HG03097 (cell line): ENCODE measurements around the gene ITFG1.
"Not testable (repeated sequence)": the region's sequence is repeated elsewhere in the genome, so short reads cannot be mapped to it uniquely, and the experiment has no call there.

Experiments used
- ATAC-seq: cut with Tn5 transposase; IDR thresholded peaks from one replicate; pipeline ENCODE4 v1.9.1; 2021; ENCODE audit not compliant: unreplicated experiment, low FRiP score

Gene ITFG1

DNA sequence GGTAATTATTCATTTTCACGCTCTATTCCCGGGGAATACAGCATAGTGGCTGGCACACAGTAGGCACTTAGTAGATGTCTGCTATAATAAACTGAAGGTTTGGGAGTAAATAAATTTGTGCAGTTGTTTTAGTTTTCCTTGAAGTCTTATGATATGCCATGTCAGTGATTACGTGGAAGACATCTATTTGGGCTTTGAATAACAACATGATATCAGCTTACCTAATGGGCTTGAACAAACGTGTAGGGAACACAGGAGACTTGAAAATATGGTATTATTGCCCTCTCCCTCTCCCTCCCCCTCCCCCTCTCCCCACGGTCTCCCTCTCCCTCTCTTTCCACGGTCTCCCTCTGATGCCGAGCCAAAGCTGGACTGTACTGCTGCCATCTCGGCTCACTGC is 280.8 kb downstream of the ITFG1 start:
- no peak for ATAC-seq

DNA sequence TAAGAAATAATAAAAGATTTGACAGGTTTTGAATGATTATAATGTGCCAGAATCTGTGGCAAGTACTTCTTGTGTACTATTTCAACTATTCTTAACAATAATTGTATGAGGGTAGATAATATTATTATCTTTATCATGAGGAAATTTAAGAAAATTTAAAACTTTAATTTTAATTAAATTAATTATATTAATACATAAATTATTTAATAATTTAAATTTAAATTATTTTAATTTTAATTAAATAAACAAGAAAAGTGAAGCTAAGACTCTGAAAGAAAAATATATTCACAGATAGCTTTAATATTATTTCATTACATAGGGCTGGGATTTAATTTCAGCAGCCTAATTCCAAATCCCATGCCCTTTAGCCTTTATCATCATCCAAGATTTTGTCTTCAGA is 285.7 kb downstream of the ITFG1 start:
- no peak for ATAC-seq

DNA sequence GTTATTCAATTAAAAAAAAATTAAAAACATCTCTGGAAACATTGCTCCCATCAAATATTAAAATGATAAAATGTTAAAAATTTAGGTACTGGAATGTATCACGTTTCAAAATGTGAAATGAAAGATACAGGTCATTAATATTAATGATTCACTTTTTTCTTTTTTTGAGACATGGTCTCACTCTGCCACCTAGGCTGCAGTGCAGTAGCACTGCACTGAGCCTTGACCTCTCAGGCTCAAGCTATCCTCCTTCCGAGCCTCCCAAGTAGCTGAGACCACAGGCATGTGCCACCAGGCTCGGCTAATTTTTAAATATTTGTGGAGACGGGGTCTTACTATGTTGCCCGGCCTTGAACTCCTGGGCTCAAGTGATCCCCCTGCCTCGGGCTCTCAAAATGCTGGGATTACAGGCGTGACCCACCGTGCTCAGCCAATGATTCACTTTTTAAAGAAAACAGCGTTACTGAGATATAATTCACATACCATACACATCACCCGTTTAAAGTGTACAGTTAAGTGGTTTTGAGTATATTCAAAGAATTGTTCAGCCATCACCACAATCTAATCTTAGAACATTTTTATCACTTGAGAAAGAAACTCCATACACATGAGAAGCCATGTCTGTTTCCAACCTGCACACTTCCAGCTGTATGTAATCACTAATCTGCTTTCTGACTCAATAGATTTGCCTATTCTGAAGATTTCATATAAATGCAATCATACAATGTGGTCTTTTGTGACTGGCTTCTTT is 298.0 kb downstream of the ITFG1 start:
- ATAC-seq, result no peak

DNA sequence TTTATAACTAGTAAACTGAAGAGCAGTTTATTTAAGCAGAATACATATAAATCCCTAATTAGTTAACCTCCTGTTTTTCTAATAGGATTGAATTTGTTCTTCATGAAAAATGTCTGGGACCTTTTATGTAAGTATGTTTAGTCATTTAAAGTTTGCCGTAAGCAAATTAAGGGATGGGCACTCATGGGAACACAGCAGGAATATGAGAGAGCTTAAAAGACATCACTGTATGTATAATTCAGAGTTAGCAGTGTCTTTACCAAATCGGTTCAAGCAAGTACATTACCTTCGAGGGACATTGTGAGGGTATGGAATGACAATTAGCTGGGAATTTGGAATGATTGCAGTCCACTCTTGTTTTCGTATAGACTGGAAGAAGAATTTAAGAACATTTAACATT is 299.4 kb downstream of the ITFG1 start:
- no peak for ATAC-seq

DNA sequence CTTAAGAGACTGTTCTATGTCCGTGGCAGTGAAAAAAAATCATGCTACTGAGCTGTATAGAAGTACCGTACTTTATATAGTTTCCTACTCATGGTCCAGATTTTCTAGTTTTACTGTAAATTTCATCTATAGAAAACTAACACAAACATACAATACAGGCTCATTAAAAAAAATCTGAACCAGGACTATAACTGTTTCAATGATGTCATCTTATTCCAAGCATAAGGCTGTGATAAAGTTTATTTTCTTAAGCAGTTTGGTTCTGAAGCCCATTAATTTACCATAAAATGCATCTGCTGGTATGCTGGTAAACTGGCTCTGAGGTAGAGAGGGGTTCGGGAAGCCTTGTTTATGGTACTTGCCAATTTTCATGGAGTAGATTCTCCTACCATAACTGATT is 300.4 kb downstream of the ITFG1 start:
- ATAC-seq, result no peak

DNA sequence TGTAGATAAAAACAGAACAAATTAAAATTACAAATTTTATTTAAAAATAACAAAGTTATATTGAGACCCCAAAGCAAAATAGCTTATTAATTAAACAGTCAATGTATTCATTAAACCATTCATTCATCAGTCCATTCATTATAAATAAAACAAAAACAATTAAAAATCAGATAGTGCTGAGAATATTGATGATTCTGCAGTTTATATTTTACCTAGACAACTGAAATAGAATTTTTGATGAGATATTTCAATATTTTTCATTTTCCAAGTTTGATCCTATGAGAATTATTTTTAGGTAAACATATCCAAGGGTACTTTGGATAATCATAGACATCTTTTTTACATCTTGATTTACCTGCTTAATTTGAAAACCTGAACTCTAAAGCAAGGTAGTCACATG is 301.9 kb downstream of the ITFG1 start:
- no peak for ATAC-seq

DNA sequence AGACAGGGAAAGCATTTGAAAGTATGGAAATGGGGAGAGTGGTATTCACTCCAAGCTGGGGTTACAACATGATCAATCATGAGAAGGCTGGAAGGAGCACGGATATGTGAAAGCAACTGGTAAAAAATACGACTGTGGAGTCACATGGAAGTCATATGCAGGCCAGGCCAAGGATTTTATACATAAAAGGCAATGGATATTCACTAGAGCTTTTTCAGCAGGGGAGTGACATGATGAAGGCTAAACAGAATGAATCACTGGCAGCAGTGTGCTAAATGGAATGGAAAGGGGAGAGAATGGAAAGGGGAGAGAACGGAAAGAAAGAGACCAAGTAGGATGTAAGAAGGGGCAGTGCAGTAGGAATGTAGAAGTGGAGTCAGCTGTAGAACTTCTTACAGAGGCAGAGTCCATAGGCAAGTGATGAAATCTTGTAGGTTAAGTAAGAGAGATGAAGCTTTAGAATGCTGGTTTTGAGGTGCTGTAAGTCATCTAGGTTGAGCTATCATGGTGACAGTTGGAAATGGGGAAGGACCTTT is 304.1 kb downstream of the ITFG1 start:
- no peak for ATAC-seq

DNA sequence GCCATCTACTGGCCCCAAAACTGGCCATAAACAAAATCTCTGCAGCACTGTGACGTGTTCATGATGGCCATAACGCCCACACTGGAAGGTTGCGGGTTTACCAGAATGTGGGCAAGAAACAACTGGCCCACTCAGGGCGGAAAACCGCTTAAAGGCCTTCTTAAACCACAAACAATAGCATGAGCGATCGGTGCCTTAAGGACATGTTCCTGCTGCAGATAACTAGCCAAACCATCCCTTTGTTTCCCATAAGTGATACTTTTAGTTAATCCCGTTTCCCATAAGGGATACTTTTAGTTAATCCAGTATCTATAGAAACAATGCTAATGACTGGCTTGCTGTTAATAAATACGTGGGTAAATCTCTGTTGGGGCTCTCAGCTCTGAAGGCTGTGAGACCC is 308.4 kb downstream of the ITFG1 start:
- ATAC-seq, result not testable (repeated sequence)

DNA sequence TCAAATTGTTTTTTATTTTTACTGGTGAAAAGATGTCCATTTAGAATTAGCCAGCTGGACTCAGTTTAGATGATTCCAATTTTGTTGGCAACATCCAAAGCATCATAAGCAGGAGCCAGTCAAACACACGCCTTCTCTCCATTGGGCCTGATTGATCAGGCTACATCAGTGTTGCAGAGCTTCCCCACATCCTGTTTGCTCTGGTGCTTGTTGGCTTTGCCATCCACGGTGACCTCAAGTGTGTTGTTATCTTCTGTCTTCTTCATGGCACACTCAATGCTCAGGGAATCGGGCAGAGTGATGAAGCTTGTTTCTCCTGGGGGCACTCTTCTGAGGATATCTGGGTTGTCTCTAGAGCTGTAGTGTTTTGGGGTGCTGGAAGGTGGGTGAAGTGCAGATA is 310.8 kb downstream of the ITFG1 start:
- no peak for ATAC-seq

DNA sequence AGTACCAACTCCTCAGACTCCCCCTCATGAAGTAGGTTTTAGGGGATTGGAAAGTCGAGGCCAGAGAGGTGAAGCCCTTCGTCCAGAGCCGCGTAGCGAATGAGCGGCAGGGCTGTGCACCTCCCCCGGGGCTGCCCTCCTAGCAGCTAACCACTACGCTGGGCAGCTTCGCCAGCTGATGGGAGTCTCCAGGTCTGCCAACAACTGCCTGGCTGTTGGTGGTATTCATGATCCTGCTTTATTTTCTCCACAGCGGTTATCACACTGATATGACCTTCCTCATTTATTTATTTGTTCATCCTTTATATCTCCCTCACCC is 316.3 kb downstream of the ITFG1 start:
- no peak for ATAC-seq

DNA sequence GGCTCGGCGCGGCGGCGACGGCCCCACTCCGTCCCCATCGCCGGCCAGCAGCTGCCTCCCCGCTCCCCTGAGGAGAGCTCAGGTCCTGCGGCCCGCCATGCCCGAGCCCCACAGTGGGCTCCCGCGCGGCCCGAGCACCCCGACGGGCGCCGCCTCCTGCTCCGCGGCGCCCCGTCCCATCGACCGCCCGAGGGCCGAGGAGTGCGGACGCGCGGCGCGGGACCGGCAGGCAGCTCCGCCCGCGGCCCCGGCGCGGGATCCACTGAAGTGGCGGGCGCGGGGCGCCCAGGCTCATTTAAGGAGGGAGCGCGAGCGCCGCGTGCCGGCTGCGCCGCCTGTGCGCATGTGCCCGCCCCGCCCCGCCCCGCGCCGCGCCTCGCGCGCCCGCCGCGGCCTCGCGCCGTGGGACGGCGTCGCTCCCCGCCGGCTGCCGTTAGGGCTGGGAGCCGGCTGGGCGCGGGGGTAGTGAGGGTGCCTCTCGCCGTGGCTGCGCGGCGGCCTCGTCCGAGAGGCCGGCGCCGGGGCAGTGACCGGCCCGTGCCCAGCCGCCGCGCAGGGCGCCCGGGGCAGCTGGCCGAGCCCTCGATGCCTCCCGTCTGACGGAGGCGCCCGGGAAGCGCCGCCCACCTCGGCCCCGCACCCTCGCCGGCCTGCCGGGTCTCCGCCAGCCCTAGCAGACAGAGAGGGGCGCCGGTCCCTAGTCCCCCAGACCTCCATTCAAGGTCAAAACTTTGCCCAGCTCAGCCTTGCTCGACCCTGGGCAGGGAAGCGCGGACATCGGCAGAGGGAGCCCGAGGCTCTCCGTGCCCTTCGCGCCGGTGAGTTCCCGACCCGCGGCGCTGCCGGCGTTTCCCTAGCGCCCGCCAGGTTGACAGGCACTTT is 316.9 kb downstream of the ITFG1 start, which contains the start of gene NETO2:
TSS of gene NETO2 (minus strand) at position 269 of the 882 bp plus-strand sequence. CDS start 333 bp downstream, outside the sequence.
- ATAC-seq, result peak; percentile 48

DNA sequence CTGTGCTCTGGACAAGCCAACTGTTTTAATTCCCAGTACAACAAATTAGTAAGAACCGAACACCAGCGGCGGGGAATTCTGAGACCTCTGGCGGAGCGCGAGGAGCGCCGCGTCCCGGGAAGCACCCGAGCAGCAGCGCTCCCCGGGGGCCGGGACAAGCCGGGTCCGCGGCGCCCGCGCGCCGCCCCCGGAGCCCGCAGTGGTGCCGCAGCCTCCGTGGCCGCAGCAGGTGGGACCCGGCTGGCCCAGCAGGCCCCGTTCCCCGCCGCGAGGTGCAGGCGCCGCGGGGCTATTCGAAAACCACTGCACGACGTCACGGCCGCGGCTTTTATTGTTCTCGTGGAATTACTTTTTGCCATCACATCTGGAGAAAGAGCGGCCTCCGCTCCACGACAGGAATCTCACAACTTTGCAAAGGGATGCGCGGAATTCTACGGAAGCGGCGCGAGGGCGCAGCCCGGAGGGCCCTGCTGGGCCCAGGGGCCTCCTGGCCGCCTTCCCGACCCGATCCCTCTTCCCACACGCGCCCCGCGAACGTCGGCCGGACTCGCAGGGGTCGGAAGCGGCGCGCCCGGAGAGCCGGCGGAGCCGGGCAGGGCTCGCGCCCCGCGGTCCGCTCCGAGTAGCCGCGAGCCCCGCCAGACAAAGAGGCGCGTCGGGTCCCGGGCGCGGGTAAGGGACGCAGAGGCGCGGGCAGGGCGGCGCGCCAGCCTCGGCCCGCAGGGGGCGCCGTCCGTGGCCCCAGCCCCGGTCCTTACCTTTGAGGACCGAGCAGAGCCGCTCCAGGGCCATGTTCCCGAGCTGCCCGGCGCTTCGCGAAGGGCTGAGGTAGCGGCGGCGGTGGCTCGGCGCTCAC is 317.8 kb downstream of the ITFG1 start:
- peak; percentile 58 for ATAC-seq

DNA sequence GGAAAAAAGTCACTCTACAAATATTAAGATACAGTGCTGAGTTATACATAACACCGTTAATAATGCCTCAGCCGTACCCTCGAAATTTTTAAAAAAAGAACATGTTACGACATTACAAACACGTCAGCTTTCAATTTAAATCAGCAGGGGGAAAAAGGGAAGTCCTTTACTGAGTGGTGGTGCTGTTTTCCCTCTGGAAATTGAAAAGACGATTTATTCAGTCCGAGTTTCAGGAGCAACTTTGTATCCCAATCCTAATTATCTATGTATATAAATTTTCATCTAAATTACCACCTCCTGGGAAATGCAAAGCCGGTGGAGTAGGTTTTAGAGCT is 318.4 kb downstream of the ITFG1 start:
- ATAC-seq, result no peak

DNA sequence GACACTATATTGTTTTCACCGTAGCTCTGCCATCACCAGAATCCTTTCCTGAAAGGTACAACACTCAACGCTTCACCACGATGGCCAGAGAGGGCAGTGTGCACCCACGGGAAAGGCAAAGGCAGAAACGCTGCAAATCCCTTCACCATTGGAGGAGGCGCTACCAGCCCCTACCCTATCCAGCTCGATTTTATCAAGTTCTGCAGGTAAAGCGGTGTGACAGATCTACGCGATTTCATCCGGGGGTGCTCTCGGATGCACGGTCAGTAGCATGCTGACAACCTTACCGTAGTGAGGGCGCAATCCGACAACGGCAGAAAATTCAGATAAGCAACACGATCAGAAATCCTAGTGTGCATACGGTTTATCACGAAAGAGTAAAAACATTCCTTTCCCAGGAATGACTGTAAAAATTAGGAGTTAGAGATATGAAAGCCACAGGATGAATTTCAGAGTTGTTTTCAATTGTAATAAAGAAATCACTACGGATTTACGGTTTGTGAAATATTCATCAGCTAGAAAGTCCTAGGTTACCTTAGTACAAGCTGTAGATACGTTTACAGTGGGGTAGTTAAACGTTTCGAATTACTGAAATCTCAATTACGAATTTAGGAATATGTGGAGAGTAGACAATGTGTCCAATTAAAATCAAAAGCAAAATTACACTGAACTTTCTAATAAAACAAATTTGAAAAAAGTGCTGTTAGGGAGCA is 318.9 kb downstream of the ITFG1 start:
- peak; percentile 47 for ATAC-seq

DNA sequence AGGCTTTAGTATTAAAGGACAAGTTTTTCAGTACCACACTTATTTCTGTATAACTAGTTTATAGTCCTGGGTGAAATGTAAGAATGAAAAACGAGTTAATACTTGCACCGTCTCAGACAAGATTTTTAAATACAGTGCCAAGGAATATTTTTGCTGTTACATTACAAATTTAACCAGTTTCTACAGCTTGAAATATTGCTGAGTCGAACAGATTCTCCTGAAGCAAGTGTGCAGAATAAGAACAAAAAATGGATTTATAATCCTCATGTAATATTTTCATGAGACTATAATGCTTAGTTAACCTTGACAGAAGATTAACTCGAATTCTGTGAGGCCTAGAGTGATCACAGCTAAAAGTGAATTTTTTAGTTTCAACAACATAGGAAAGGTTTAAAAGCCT is 320.2 kb downstream of the ITFG1 start:
- ATAC-seq, result no peak

DNA sequence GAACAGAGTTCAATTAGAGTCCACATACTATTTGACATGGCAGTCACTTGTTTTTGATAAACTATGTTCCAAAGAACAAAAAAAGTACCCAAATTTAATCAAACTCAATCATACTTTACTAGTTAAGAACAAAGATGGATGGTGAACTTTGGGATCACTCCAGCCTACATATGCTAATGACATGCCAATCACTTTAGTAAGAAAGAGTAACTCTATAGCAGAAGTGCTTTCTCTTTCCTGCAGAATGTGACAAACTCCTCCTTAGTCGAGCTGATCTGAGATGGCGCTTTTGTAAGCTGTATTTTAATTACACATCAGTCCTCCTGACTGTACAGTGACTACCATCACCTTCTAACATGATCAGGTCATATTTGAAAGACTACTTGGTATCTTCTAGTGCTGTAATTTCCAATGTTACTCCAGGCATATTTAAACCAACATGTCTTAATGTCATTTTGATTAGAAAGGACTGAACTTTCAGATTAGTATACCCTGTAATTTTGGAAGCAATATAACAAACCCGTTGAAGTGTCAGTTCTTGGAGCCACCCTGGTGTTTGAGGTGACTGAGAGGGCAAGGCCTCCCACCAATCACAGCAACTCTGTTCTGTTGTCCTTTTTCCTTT is 321.2 kb downstream of the ITFG1 start:
- ATAC-seq, result no peak

DNA sequence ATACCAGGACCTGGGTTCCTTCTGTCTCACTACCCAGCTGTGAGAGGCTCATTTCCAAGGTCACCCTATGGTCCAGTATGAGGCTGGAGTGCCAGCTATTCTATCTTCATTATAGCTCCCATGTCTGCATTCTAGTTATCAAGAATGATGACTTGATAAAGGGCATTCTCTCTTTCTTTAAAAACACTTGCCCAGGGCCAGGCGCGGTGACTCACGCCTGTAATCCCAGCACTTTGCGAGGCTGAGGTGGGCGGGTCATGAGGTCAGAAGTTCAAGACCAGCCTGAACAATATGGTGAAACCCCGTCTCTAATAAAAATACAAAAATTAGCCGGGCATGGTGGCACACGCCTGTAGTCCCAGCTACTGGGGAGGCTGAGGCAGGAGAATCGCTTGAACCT is 322.9 kb downstream of the ITFG1 start:
- not testable (repeated sequence) for ATAC-seq

DNA sequence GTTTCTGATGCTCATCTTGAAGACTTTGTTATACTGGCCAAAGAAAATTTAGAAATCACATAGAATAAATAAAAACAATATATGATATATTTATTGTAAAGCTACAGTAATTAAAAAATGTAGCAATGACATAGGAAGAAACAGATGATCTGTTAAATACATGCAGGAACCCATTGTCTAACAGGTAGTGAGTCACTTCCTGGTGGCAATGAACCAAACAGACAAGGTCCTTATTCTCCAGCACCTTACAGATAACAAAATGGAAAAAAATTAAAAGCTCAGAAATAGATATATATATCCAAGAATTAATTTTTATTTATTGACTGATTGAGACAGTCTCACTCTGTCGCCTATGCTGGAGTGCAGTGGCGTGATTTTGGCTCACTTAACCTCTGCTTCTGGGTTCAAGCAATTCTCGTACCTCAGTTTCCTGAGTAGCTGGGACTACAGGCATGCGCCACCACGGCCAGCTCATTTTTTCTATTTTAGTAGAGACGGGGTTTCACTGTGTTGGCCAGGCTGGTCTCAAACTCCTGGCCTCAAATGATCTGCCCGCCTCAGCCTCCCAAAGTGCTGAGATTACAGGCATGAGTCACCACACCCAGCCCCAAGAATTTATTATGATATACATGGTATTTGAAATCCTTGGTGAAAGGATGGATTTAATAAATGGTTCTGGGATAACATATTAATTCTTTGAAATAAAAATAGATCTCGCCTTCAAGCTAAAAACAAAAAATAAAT is 324.6 kb downstream of the ITFG1 start:
- ATAC-seq, result no peak

DNA sequence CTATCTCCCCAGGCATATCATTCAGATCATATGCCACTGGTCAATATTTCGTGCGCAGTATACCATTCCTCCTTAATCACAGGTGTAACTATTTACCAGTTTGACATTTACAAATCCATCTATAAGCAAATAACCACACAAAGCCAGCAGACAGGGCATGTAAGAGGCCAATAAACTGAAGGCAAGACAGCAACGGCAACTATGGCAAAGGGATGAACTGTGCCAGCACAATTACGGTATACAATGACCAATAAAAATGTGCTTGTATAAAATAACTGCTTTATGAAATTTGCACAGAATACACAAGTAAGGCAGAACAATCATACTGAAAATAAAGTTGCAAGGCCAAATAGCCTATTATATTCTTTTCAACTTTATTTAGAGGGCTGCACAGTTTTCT is 326.3 kb downstream of the ITFG1 start:
- ATAC-seq, result no peak
